ENCODE data around the gene HOXC9.

Gene HOXC9

GRCh38 chr12:53963434-53964314 is 36.3 kb upstream of the HOXC9 start:
- DNase-seq (ENCODE audit: low read depth in 2 of 2) = no peak

DNA sequence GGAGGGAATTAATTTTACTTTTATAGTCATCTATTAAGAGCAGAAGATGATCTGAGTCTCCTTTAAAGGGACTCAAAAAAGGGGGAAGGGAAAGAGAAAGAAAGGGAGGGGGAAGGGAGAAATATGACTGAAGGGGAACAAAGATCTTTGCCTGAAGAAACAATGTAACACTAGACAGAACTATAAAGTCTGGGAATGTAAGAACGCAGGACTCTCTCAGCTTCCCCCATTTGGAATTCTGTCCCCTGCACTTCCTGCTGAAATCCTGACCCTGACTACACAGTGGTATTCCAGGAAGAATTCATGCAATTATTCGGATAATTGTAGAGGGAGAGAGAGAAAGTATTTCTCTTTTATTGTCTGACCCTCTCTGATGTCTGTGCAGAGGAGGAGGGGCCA is 35.6 kb upstream of the HOXC9 start:
- no peak for DNase-seq (ENCODE audit: low read depth in 2 of 2)

DNA sequence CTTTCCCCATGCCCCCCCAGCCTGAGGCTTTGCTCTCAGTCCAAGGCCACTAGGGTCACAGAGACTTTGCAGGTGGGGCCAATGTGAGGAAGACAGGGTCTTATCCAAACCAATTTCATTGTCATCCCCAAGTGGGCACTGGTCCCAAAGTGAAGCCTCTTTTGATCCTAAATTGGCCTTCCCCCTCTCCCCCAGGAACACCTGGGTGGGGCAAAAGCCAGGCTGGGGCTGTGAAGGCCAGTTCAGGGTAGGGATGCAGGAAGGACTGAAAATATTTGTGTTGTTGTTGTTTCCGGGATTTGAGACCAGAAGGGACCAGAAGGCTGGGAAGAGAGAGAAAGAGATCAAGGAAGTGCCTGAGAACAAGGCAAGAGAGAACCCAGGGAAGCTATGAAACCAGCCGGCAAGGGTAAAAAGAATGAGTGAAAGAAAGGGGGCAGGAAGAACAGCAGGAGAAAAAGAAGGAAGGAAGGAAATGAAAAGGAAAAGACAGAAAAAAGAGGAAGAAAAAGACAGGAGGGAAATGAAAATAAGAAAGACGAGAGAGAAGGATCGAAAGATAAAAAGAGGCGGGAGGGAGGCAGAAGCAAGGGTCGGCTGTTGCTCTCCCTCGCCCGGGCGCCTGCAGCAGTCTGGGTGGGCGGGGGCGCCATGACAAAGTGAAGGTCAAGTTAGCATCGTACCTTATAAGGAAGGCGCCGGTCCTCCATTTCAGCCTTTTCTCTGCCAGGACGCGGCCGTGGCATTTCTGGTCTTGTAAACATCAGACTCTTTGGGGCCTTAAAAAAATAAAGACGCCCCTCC is 34.5 kb upstream of the HOXC9 start:
- DNase-seq (ENCODE audit: low read depth in 2 of 2) = no peak

DNA sequence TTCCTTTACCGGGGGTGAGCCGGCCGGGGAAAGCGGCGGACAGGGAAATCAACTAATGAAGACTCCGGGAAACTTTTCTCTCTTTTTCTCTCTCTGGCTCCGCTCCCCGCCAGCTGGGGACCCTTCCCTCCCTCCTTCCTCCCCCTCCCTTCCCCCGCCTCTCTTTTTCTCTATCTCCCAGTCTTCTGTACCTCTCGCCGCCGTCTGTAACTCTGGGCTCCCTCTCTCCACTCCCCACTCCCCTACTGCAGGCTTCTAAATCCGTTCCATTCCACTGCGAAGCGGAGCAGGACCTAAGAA is 33.9 kb upstream of the HOXC9 start:
- DNase-seq (ENCODE audit: low read depth in 2 of 2) = no peak

GRCh38 chr12:53966385-53967133 is 33.4 kb upstream of the HOXC9 start:
- no peak for DNase-seq (ENCODE audit: low read depth in 2 of 2)

GRCh38 chr12:53967421-53967925 is 32.5 kb upstream of the HOXC9 start:
- no peak for DNase-seq (ENCODE audit: low read depth in 2 of 2)

DNA sequence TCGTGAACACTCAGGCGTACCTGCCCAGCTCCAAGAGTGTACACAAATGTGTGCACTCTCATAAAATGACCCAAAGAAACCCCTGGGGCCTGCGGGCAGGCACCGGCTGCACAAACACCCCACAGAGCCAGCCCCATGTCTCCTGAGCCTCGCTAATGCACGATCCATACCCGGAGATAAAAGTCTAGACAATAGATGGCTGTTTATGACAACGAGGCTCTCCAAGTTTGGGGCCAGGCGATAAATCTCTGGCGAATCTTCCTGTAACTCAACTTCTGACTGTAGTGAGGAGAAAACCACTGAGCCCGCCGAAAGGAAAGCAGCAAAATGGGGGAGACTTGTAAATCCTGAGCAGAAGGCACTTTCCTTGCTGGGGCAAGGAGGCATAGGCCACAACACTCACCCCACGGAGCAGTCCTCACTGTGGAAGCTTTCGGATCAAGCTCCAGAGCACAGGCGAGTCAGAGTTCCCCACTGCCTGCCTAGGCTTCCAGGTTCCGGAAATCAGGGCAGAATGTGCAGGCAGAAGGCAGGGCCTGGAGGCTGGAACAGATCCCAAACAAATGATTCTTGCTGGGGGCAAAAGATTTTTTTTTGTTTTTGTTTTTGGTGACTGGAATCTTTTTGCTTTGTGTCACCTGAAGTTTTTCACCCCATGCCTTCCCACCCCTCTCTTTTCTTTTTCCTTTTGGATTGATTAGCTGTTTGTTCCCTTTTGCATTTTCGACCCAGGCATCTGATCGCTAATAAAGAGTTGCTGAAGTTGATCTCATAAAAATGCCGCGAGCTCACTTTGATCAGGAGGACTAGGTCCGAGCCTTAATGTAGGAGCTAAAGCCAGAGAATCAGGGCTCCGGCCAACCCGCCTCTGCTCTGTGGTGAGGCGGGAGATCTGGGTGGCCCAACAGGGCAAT is 31.5 kb upstream of the HOXC9 start:
- no peak for DNase-seq (ENCODE audit: low read depth in 2 of 2)

GRCh38 chr12:53969588-53970259 is 30.2 kb upstream of the HOXC9 start:
- no peak for DNase-seq (ENCODE audit: low read depth in 2 of 2)

- DNase-seq (ENCODE audit: low read depth in 2 of 2) = no peak
Observed at GRCh38 chr12:53970451-53970850, 29.5 kb upstream of the HOXC9 start.

DNA sequence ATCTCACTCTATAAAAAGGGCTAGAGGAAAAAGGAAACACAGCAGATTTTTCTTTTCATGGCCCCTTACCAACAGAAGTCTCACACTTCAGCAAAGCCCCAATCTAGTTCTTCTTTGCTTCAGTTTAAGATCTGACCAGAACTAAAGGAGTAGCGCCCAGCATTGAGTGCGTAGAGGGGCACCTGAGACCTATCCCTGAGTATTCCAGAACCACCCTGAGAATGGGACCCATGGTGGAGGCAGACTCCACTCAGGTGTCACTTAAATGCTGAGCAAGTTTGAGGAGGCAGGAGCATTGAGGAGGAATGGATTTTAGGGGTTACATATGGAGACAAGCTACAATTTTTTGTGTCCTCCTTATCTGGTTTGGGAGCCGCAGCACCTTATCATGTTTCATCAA is 28.8 kb upstream of the HOXC9 start:
- no peak for DNase-seq (ENCODE audit: low read depth in 2 of 2)

DNA sequence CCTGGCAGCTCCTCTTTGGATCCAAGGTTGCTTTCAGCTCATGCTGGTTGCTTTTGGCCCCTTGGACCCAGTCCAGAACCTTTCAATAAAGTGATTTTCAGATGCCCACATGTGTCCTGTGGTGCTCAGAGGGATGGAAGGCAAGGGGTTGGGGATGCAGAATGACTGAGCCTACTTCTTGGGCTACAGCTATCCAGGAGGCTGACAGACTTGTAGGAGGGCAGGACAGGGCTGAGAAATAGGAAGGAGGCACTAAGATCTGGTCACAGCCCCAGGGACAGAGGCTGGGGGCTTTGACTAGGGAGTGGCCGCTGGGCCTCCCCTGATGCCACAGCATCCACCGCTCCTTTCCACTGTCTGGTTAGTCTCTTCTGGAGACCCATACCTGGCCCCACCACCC is 28.3 kb upstream of the HOXC9 start:
- DNase-seq (ENCODE audit: low read depth in 2 of 2) = no peak

DNA sequence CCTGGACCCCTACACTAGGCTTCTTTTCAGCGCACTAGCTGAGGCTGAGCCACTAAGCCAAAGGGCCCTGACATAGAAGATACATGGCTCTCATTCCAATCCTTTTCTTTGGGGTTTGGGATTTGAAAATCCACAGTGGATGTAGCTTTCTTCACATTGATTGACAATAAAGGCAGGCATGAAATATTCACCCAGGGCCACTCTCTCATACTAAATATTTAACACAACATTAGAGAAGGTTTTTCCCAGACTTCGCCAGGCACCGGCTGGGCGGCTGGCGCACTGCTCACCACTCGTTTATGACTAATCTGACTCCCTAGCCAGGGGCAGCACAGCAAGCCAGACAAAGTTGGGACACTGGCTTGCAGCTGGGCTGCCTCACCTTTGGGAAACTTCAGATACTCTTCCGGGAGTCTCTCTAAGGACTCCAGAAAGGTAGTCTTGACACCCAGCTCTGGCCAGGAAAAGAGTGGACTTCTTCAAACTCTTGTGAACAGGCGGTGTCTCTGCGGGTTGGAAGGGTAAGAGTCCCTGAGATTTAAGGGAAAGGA is 27.7 kb upstream of the HOXC9 start:
- no peak for DNase-seq (ENCODE audit: low read depth in 2 of 2)

DNA sequence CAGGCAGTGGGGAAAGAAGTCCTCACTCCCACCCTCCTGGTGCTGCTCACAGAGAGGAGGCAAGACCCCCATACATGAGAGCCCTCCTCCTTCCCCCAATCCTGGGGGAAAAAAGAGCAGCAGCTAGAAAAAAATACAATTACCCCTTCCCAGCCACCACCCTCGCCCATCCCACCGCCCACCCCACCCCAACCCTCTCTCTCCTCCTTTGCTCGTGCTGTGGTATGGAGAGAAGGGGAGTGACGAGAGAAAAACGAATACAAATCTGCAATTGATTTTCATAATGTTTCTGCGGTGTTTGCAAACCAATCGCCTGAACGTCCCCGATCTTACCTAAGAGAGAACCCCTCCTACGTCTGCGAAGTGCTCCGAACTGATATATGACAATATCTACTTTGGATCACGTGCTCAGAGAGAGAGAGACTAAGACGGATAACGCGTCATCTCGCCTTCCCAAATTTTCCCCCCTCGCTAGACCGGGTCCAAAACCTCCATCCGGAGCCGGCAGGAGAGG is 27.2 kb upstream of the HOXC9 start, which contains the start of gene HOXC11:
TSS of gene HOXC11 (plus strand) at position 405 of the 514 bp plus-strand sequence. CDS start 116 bp downstream, outside the sequence.
- DNase-seq (ENCODE audit: low read depth in 2 of 2) = no peak

GRCh38 chr12:53973236-53974042 is 26.5 kb upstream of the HOXC9 start:
- DNase-seq (ENCODE audit: low read depth in 2 of 2) = no peak

- DNase-seq (ENCODE audit: low read depth in 2 of 2) = no peak
Observed at GRCh38 chr12:53974084-53975063, 25.6 kb upstream of the HOXC9 start, which contains the start of gene HOTAIR. TSS of gene HOTAIR (minus strand) at chr12:53974954.

GRCh38 chr12:53975064-53975471 is 24.9 kb upstream of the HOXC9 start:
- DNase-seq (ENCODE audit: low read depth in 2 of 2) = no peak

GRCh38 chr12:53975479-53976152 is 24.3 kb upstream of the HOXC9 start:
- DNase-seq (ENCODE audit: low read depth in 2 of 2) = no peak

Data from stimulated activated CD8-positive, alpha-beta memory T cell treated with anti-CD3 and anti-CD28 coated beads, Interleukin-15, amount 100 ng/mL, for 4 hours (primary cell).